KMS-11 (cell line): Measurements from ENCODE around the gene NCF4.

Experiments used
- H2AFZ ChIP-seq: fragments of 200-600 bp; sonication (generic); 2 replicates; pipeline ENCODE4 v1.6.1; 2016; ENCODE audit warnings: antibody characterized with exemption, mixed run types, low read depth
- H3K27ac ChIP-seq: fragments of 200-600 bp; sonication (generic); 2 replicates; pipeline ENCODE4 v1.6.1; 2016; ENCODE audit warnings: mild to moderate bottlenecking, mixed run types
- H3K27me3 ChIP-seq: fragments of 200-600 bp; sonication (generic); 2 replicates; pipeline ENCODE4 v1.6.1; 2017; ENCODE audit warnings: mild to moderate bottlenecking, low read depth, mixed run types, moderate library complexity; ENCODE audit not compliant: insufficient read depth
- H3K36me3 ChIP-seq: fragments of 200-600 bp; sonication (generic); 2 replicates; pipeline ENCODE4 v1.6.1; 2017; ENCODE audit warnings: mild to moderate bottlenecking, mixed run types; ENCODE audit not compliant: insufficient read depth
- H3K4me1 ChIP-seq: fragments of 200-600 bp; sonication (generic); 2 replicates; pipeline ENCODE4 v1.6.1; 2016; ENCODE audit warnings: mild to moderate bottlenecking, low read depth, mixed run types; ENCODE audit not compliant: poor library complexity, severe bottlenecking
- H3K4me2 ChIP-seq: fragments of 200-600 bp; sonication (generic); 2 replicates; pipeline ENCODE4 v1.7.0; 2016; ENCODE audit warnings: mild to moderate bottlenecking, mixed run types
- H3K4me3 ChIP-seq: fragments of 200-600 bp; sonication (generic); IDR thresholded peaks from 2 replicates; pipeline ENCODE4 v1.6.1; 2017; ENCODE audit warnings: low read depth, low read length, mixed read lengths; ENCODE audit not compliant: insufficient read depth
- H3K79me2 ChIP-seq: fragments of 200-600 bp; sonication (generic); 2 replicates; pipeline ENCODE4 v1.6.1; 2016; ENCODE audit warnings: low read depth, mixed run types; ENCODE audit not compliant: insufficient read depth
- H3K9ac ChIP-seq: fragments of 200-600 bp; sonication (generic); 2 replicates; pipeline ENCODE4 v1.6.1; 2016; ENCODE audit warnings: mild to moderate bottlenecking, mixed run types
- H4K20me1 ChIP-seq: fragments of 200-600 bp; sonication (generic); 2 replicates; pipeline ENCODE4 v1.6.1; 2016; ENCODE audit warnings: mild to moderate bottlenecking, mixed run types; ENCODE audit not compliant: insufficient read depth
- CTCF ChIP-seq: fragments of 200-600 bp; sonication (generic); conservative IDR thresholded peaks from 2 replicates; pipeline ENCODE4 v1.6.1; 2017; ENCODE audit warnings: low read depth, mild to moderate bottlenecking, antibody characterized with exemption, low read length, moderate library complexity, mixed read lengths

NCF4 gene

GRCh38 chr22:36862251-36863242 lies 1.7 kb downstream of the NCF4 start:
- Histone ChIP-seq H4K20me1 (no peaks in the 10 kb centered on the region), H3K4me3 (no peak overlapping the region), H3K79me2 (no peaks in the 10 kb centered on the region), H3K36me3 (no peaks in the 10 kb centered on the region), H3K27ac (no peak overlapping the region), H3K27me3 (peaks cover 35% of the 10 kb centered on the region), H3K4me1 (no peaks in the 10 kb centered on the region), H2AFZ (no peak overlapping the region), H3K4me2 (no peak overlapping the region), H3K9ac (no peak overlapping the region)
- no peak for TF ChIP-seq CTCF

GRCh38 chr22:36863281-36863680 lies 2.5 kb downstream of the NCF4 start:
- Histone ChIP-seq H3K4me1 (no peaks in the 10 kb centered on the region), H3K4me2 (no peak overlapping the region), H3K79me2 (no peaks in the 10 kb centered on the region), H3K27me3 (peaks cover 31% of the 10 kb centered on the region), H2AFZ (no peak overlapping the region), H3K36me3 (no peaks in the 10 kb centered on the region), H4K20me1 (no peaks in the 10 kb centered on the region), H3K27ac (no peak overlapping the region), H3K4me3 (no peak overlapping the region), H3K9ac (no peak overlapping the region)
- no peak for TF ChIP-seq CTCF

- TF ChIP-seq CTCF = no peak
- H3K4me1 ChIP-seq = no peaks in the 10 kb centered on the region
- no peak overlapping the region for H3K27ac ChIP-seq
- H3K9ac ChIP-seq = no peak overlapping the region
- H3K4me3 ChIP-seq = no peak overlapping the region
- no peaks in the 10 kb centered on the region for H3K79me2 ChIP-seq
- H4K20me1 ChIP-seq = no peaks in the 10 kb centered on the region
- no peak overlapping the region for H2AFZ ChIP-seq
- H3K4me2 ChIP-seq = no peak overlapping the region
- no peaks in the 10 kb centered on the region for H3K36me3 ChIP-seq
- H3K27me3 ChIP-seq = peaks cover 30% of the 10 kb centered on the region
Observed at GRCh38 chr22:36863979-36864378, 3.2 kb downstream of the NCF4 start.

DNA sequence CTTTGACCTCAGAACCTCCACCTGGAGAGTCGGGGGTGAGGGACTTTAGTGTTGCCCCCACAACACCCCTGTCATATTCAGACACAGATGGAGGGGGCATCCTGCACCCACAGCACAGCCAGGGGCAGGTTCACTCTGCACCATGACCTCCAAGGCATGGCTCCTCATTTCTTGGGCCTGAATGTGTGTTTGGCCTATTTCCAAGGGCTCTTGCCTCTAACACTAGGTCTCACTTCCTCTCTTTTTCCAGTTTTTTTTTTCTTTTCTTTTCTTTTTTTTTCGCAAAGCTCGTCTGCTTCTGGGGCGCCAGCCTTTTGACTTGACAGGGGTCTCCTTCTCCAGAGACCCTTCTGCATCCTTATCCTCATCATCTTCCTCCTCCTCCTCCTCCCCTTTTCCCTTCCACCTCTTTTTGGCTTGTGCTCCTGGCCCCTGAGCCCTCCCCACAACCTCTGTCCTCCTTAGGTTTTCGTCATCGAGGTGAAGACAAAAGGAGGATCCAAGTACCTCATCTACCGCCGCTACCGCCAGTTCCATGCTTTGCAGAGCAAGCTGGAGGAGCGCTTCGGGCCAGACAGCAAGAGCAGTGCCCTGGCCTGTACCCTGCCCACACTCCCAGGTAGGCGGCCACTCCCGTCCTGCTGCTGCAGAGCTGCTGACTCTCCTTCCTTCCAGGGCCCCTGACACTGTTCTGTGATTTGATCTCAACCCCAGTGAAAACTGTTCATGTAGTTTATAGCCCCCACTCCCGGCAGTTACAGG lies 3.8 kb downstream of the NCF4 start:
- H3K79me2 ChIP-seq = no peaks in the 10 kb centered on the region
- no peak overlapping the region for H2AFZ ChIP-seq
- no peak overlapping the region for H3K4me2 ChIP-seq
- H3K27me3 ChIP-seq = peaks cover 35% of the 10 kb centered on the region
- no peaks in the 10 kb centered on the region for H3K36me3 ChIP-seq
- H3K4me3 ChIP-seq = no peak overlapping the region
- no peak overlapping the region for H3K27ac ChIP-seq
- H3K4me1 ChIP-seq = no peaks in the 10 kb centered on the region
- no peak for TF ChIP-seq CTCF
- H3K9ac ChIP-seq = no peak overlapping the region
- H4K20me1 ChIP-seq = no peaks in the 10 kb centered on the region
